ENCODE results near the gene HOXD11.
A peak's percentile ranks its signal among the peaks of the same experiment; 100 is the strongest.

HOXD11 gene

GRCh38 chr2:176078541-176079284 is 28.4 kb upstream of the HOXD11 start:
- H3K27me3 Mint-ChIP-seq (ENCODE audit: low read depth): peaks cover 74% of the 10 kb centered on the region
- H3K4me3 Mint-ChIP-seq: peak overlapping the region; percentile 32
- peak overlapping the region; percentile 81 for H3K27ac Mint-ChIP-seq
- peaks cover 2% of the 10 kb centered on the region for H3K9me3 Mint-ChIP-seq
- H3K36me3 Mint-ChIP-seq (ENCODE audit: low read depth): peaks cover 4% of the 10 kb centered on the region
- H3K4me1 Mint-ChIP-seq (ENCODE audit: low read depth): peaks cover 9% of the 10 kb centered on the region

DNA sequence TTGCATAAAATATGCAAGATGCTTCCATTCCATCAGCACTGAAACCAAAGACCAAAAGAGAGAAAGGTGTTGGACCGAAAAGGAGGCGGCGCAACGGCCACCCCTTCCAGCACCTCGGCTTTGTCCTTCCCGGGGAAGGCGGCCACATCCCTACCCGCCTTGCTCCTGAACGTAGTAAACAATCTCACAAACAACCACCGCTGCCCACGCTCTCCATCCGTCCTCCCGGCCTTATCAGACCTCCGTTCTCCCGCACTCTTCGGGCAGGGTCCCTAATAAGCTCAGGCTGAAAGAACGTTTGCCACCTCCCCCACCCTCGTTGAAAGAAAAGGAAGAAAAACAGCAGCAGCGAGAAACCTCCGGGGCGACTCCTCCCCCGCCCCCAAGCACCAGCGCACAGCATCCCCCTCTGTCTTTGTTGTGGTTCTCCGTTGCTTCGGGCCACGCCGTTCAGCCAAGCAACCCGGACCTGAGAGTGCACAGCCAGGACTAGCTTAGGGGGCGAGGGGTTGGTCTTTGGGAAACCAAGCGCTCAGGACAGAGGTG is 27.7 kb upstream of the HOXD11 start:
- peaks cover 3% of the 10 kb centered on the region for H3K9me3 Mint-ChIP-seq
- peaks cover 9% of the 10 kb centered on the region for H3K4me1 Mint-ChIP-seq (ENCODE audit: low read depth)
- H3K27me3 Mint-ChIP-seq (ENCODE audit: low read depth): peaks cover 76% of the 10 kb centered on the region
- peak overlapping the region; percentile 81 for H3K27ac Mint-ChIP-seq
- H3K36me3 Mint-ChIP-seq (ENCODE audit: low read depth): peaks cover 9% of the 10 kb centered on the region
- H3K4me3 Mint-ChIP-seq: peak overlapping the region; percentile 32

DNA sequence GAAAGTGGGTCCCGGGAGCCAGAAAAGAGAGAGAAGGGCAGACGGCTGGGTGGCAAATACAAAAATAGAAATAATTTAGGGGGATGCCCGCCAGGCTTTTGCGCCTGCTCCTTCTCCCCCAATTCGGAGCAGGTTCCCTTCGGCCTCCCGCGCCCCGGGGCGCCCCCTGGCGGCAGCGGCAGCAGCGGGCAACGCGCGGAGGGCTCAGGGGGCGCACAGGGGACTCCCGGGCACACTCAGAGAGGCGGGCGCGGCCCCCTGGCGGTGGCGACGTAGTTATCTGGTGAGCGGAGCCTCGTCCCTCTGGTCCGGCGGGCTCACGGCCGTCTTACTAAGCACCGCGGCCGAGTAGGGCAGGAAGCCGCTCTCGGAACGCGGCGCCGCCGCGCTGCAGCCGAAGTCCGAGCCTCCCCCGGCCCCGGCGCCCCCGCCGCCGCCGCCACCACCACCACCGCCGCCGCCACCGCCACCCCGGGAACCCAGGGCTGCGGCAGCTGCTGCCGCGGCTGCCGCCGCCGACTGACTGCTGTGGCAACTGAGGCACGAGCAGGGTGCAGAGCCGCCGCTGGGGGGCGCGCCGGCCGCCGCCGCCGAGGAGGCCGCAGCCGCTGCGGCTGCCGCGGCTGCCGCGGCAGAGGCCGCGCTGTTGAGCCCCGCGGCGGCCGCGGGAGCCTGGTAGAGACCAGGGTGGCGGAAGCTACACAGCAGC is 27.1 kb upstream of the HOXD11 start:
- Mint-ChIP-seq H3K4me3 (peak overlapping the region; percentile 32), H3K27ac (peak overlapping the region; percentile 81), H3K36me3 (ENCODE audit: low read depth) (peaks cover 9% of the 10 kb centered on the region), H3K4me1 (ENCODE audit: low read depth) (peaks cover 9% of the 10 kb centered on the region), H3K27me3 (ENCODE audit: low read depth) (peaks cover 76% of the 10 kb centered on the region), H3K9me3 (peaks cover 3% of the 10 kb centered on the region)

GRCh38 chr2:176080540-176081375 is 26.3 kb upstream of the HOXD11 start:
- peaks cover 3% of the 10 kb centered on the region for H3K9me3 Mint-ChIP-seq
- H3K27ac Mint-ChIP-seq: peak overlapping the region; percentile 80
- peaks cover 9% of the 10 kb centered on the region for H3K36me3 Mint-ChIP-seq (ENCODE audit: low read depth)
- peaks cover 9% of the 10 kb centered on the region for H3K4me1 Mint-ChIP-seq (ENCODE audit: low read depth)
- H3K27me3 Mint-ChIP-seq (ENCODE audit: low read depth): peaks cover 76% of the 10 kb centered on the region
- no peak overlapping the region for H3K4me3 Mint-ChIP-seq

- Mint-ChIP-seq H3K27me3 (ENCODE audit: low read depth) (peaks cover 76% of the 10 kb centered on the region), H3K9me3 (peaks cover 3% of the 10 kb centered on the region), H3K4me3 (no peak overlapping the region), H3K27ac (peak overlapping the region; percentile 80), H3K4me1 (ENCODE audit: low read depth) (peaks cover 9% of the 10 kb centered on the region), H3K36me3 (ENCODE audit: low read depth) (peaks cover 9% of the 10 kb centered on the region)
These were observed 25.7 kb upstream of the HOXD11 start for GRCh38 chr2:176081376-176081836.

- Mint-ChIP-seq H3K4me1 (ENCODE audit: low read depth) (peaks cover 9% of the 10 kb centered on the region), H3K36me3 (ENCODE audit: low read depth) (peaks cover 9% of the 10 kb centered on the region), H3K27me3 (ENCODE audit: low read depth) (peaks cover 78% of the 10 kb centered on the region), H3K9me3 (peaks cover 3% of the 10 kb centered on the region), H3K4me3 (no peak overlapping the region), H3K27ac (peak overlapping the region; percentile 80)
These were observed 25.1 kb upstream of the HOXD11 start for GRCh38 chr2:176081837-176082524.

DNA sequence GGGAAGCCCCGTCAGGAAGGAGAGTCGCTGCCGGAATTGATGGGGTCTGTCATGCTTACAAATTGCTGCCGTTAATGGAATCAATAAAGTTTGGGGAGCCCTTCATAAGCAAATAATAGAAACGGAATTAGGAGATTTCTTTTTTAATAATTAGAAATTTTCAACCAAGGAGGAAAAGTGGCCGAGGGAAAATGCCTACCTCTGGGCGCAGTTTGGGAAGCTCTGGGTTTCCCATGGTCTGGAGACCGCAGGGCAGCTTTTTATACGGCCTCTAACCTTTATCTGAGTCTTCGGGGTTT is 24.6 kb upstream of the HOXD11 start:
- Mint-ChIP-seq H3K36me3 (ENCODE audit: low read depth) (peaks cover 9% of the 10 kb centered on the region), H3K27ac (peak overlapping the region; percentile 57), H3K27me3 (ENCODE audit: low read depth) (peaks cover 83% of the 10 kb centered on the region)

DNA sequence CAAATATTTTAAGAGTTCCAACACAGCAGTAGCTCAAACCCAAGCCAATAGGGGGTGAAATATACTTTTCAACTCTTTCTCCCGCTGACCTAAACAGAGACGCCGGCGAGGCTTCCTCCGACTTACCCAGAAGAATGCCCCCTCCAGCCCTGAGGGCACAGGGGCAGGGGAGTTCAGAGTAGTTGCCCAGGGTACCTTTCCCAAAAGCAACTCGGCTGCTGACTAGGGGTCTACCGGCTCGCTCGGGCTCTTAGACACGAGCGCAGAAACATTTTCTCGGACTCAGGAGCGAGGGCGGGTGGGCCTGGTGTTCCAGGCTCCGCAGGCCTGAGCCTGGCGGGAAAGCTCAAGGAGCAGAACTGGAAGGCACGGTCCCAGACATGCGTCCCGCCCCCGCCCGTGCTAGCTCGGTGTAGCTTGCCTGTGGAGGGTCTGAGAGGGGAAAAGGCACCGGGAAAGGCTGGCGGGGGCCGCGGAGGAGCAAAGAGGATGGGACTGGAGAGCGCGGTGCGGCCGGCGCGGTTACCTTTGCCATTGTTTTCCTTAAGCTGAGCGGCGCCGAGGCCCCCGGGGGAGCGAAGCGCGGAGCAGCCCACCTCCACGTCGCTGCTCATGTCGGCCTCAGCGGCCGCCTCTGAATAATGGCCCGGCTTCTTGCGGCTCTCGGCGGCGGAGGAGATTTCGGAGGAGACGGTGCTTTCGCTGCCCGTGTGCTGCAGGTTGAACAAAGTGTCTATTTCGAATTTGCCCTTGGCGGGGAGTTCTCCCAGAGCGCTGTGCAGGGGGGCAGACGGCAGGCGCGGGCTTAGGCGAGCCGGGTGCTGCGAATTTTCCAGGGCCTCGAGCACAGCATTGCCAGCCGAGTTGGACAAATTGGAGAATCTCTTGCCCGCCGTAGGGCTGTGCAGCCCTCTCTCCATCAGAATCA is 24.0 kb upstream of the HOXD11 start:
- Mint-ChIP-seq H3K4me3 (peak overlapping the region; percentile 26), H3K36me3 (ENCODE audit: low read depth) (peaks cover 9% of the 10 kb centered on the region), H3K4me1 (ENCODE audit: low read depth) (peaks cover 9% of the 10 kb centered on the region), H3K27me3 (ENCODE audit: low read depth) (peaks cover 88% of the 10 kb centered on the region), H3K9me3 (peaks cover 3% of the 10 kb centered on the region), H3K27ac (peak overlapping the region; percentile 82)

More for the DNA sequence above, 24.6 kb upstream of the HOXD11 start:
- H3K4me3 Mint-ChIP-seq: no peak overlapping the region
- peaks cover 9% of the 10 kb centered on the region for H3K4me1 Mint-ChIP-seq (ENCODE audit: low read depth)
- H3K9me3 Mint-ChIP-seq: peaks cover 3% of the 10 kb centered on the region

- Mint-ChIP-seq H3K4me3 (peak within 1 kb of the TSS; percentile 26), H3K27me3 (ENCODE audit: low read depth) (peaks cover 88% of the 10 kb centered on the region), H3K36me3 (ENCODE audit: low read depth) (peaks cover 9% of the 10 kb centered on the region), H3K4me1 (ENCODE audit: low read depth) (peaks cover 9% of the 10 kb centered on the region), H3K9me3 (peaks cover 3% of the 10 kb centered on the region), H3K27ac (peak within 1 kb of the TSS; percentile 82)
These were observed 23.3 kb upstream of the HOXD11 start, which contains the start of gene EVX2 for GRCh38 chr2:176083796-176084261. TSS of gene EVX2 (minus strand) at chr2:176083962. CDS start at chr2:176083776, 186 bp downstream.

- peak overlapping the region; percentile 69 for H3K27ac Mint-ChIP-seq
- peaks cover 88% of the 10 kb centered on the region for H3K27me3 Mint-ChIP-seq (ENCODE audit: low read depth)
- peaks cover 3% of the 10 kb centered on the region for H3K4me1 Mint-ChIP-seq (ENCODE audit: low read depth)
- H3K4me3 Mint-ChIP-seq: no peak overlapping the region
- H3K9me3 Mint-ChIP-seq: peaks cover 3% of the 10 kb centered on the region
- H3K36me3 Mint-ChIP-seq (ENCODE audit: low read depth): peaks cover 8% of the 10 kb centered on the region
These were observed 22.4 kb upstream of the HOXD11 start for GRCh38 chr2:176084611-176085119.

GRCh38 chr2:176085120-176085788 is 21.8 kb upstream of the HOXD11 start:
- Mint-ChIP-seq H3K27ac (peak overlapping the region; percentile 66), H3K9me3 (peaks cover 3% of the 10 kb centered on the region), H3K4me3 (no peak overlapping the region), H3K4me1 (ENCODE audit: low read depth) (peaks cover 3% of the 10 kb centered on the region), H3K27me3 (ENCODE audit: low read depth) (peaks cover 93% of the 10 kb centered on the region), H3K36me3 (ENCODE audit: low read depth) (peaks cover 8% of the 10 kb centered on the region)

Data from T-helper 1 cell treated with Interleukin-12 subunit alpha and Interleukin-12 subunit beta and Interleukin-4 antibody, amounts not matched to agents 30 μg/mL and 1 μg/mL, for 36 hours (primary cell).